ENCODE data around the gene REPIN1.

REPIN1 gene

DNA sequence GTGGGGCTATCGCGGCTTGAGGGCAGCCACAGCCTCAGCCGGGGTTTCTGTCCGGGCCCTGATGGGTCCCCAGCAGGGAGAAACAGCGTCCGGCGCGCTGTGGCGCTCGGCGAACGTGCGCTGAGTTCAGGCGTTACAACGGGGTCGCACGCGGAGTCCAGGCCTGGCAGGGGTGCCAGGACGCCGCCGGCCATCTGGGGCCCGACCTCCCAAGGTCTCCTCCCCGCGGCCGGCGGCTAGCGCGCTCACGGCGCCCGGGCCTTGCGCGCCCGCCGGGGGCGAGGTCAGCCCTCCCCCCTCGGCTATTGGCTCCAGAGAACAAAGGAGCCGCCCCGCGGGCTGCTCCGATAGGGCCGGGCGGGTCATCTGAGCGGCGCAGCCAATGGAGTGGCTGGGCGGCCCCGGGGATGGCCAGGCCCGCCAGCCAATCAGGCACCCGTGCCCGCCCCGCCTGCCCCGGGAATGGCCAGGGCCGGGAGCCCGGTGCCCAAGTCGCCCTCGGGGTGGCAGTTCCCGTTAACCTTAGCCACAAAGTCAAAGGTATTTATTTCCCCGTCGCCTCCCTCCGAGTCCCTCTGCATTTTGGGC lies 10.3 kb downstream of the REPIN1 start, which contains the start of gene ZNF775:
Gene ZNF775, plus strand, starts transcription at position 478 of the 588 bp plus-strand sequence. CDS start 9,141 bp downstream, outside the sequence.
- no peak within 1 kb of the TSS for H3K23ac ChIP-seq (ENCODE audit: low read length)
- peak within 1 kb of the TSS; percentile 92 for H4K8ac ChIP-seq (ENCODE audit: low read depth, low read length)
- H2AFZ ChIP-seq (ENCODE audit: insufficient read depth, low read length, poor library complexity), result peak within 1 kb of the TSS; percentile 80
- H2BK12ac ChIP-seq (ENCODE audit: low read length), result peak within 1 kb of the TSS; percentile 74
- H4K91ac ChIP-seq (ENCODE audit: low read depth, low read length), result peak within 1 kb of the TSS; percentile 99
- peak within 1 kb of the TSS; percentile 87 for H3K4me3 ChIP-seq (ENCODE audit: low read depth, low read length)
- H3K36me3 ChIP-seq (ENCODE audit: control insufficient read depth in 1 of 2, insufficient read depth in 2 of 2, low read length in 2 of 2), result peaks cover 4 to 5% of the 10 kb centered on the region in 2 experiments
- H3K4me2 ChIP-seq (ENCODE audit: low read length), result peak within 1 kb of the TSS; percentile 74
- peak within 1 kb of the TSS; percentile 89 for H3K9ac ChIP-seq (ENCODE audit: low read length)
- peak within 1 kb of the TSS; percentile 99 for H3K18ac ChIP-seq (ENCODE audit: low read length)
- peak; percentile 97 to 98 for DNase-seq
- peaks cover 30 to 42% of the 10 kb centered on the region in 2 experiments for H3K4me1 ChIP-seq (ENCODE audit: control insufficient read depth in 1 of 2, insufficient read depth in 2 of 2, low read length in 2 of 2)
- peak within 1 kb of the TSS; percentile 88 for H4K12ac ChIP-seq (ENCODE audit: low read depth, low read length)
- WGBS (ENCODE audit: extremely low coverage, insufficient coverage, insufficient read length), result no CpG with 5 or more reads among the region's 60 CpGs
- peak within 1 kb of the TSS; percentile 98 for H3K14ac ChIP-seq (ENCODE audit: low read length)
- peak within 1 kb of the TSS; percentile 94 for H2BK5ac ChIP-seq (ENCODE audit: low read depth, low read length, poor library complexity)
- peak within 1 kb of the TSS; percentile 96 for H3K27ac ChIP-seq (ENCODE audit: low read depth, low read length)
- peak within 1 kb of the TSS; percentile 97 for H2AK5ac ChIP-seq (ENCODE audit: low read length)
- peak within 1 kb of the TSS; percentile 96 for H2BK120ac ChIP-seq (ENCODE audit: insufficient read depth, low read length, poor library complexity)
- H3K9me3 ChIP-seq (ENCODE audit: insufficient read depth, low read depth, low read length), result peaks cover 2% of the 10 kb centered on the region
- no peaks in the 10 kb centered on the region for H3K27me3 ChIP-seq (ENCODE audit: insufficient read depth, low read length)
- peak within 1 kb of the TSS; percentile 96 for H3K4ac ChIP-seq (ENCODE audit: low read depth, low read length)
- peaks cover 20% of the 10 kb centered on the region for H3K79me2 ChIP-seq (ENCODE audit: control insufficient read depth, insufficient read depth, low read length, poor library complexity)
- H3K79me1 ChIP-seq (ENCODE audit: low read length), result peaks cover 34% of the 10 kb centered on the region

- Histone ChIP-seq H3K27ac (ENCODE audit: low read depth, low read length) (peak overlapping the region; percentile 91), H3K27me3 (ENCODE audit: insufficient read depth, low read length) (no peaks in the 10 kb centered on the region), H3K4ac (ENCODE audit: low read depth, low read length) (peak overlapping the region; percentile 96), H3K9me3 (ENCODE audit: insufficient read depth, low read depth, low read length) (peaks cover 2% of the 10 kb centered on the region), H4K12ac (ENCODE audit: low read depth, low read length) (peak overlapping the region; percentile 88), H3K18ac (ENCODE audit: low read length) (peak overlapping the region; percentile 99), H3K4me1 (ENCODE audit: control insufficient read depth in 1 of 2, insufficient read depth in 2 of 2, low read length in 2 of 2) (peaks cover 33 to 45% of the 10 kb centered on the region in 2 experiments), H3K4me2 (ENCODE audit: low read length) (peak overlapping the region; percentile 74), H3K9ac (ENCODE audit: low read length) (peak overlapping the region; percentile 75), H3K14ac (ENCODE audit: low read length) (peak overlapping the region; percentile 98), H3K79me1 (ENCODE audit: low read length) (peaks cover 31% of the 10 kb centered on the region), H2AFZ (ENCODE audit: insufficient read depth, low read length, poor library complexity) (peak overlapping the region; percentile 80), H3K79me2 (ENCODE audit: control insufficient read depth, insufficient read depth, low read length, poor library complexity) (peaks cover 18% of the 10 kb centered on the region), H4K8ac (ENCODE audit: low read depth, low read length) (peak overlapping the region; percentile 92), H4K91ac (ENCODE audit: low read depth, low read length) (peak overlapping the region; percentile 99), H3K36me3 (ENCODE audit: control insufficient read depth in 1 of 2, insufficient read depth in 2 of 2, low read length in 2 of 2) (peaks cover 2 to 5% of the 10 kb centered on the region in 2 experiments), H2AK5ac (ENCODE audit: low read length) (peak overlapping the region; percentile 97), H2BK12ac (ENCODE audit: low read length) (peak overlapping the region; percentile 74), H2BK120ac (ENCODE audit: insufficient read depth, low read length, poor library complexity) (peak overlapping the region; percentile 96), H3K23ac (ENCODE audit: low read length) (no peak overlapping the region), H3K4me3 (ENCODE audit: low read depth, low read length) (peak overlapping the region; percentile 87), H2BK5ac (ENCODE audit: low read depth, low read length, poor library complexity) (peak overlapping the region; percentile 94)
- peak in 1 of 2 donors; percentile 17 for DNase-seq
- WGBS (ENCODE audit: extremely low coverage, insufficient coverage, insufficient read length), result no CpG with 5 or more reads among the region's 52 CpGs
These were observed 11.1 kb downstream of the REPIN1 start for GRCh38 chr7:150379441-150380379.

DNA sequence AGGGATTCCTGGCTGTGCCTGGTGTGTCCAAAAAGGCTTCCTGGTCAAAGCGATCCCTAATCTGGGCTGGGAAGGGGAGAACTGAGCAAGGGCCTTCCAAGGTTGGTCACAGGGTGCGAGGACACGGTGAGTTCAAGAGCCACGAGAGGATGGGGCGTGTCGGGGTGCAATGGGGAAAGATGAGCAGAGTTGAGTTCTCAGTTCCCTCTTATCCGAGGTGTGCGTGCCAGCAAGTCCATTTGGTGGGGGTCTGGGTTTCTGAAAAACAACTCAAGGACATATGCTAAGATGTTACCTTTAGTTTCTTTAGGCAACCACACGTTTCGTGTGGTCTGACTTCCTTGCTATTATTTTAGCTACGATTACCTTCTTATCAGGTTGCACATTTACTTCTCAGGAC lies 11.8 kb downstream of the REPIN1 start:
- peak overlapping the region; percentile 8 for H3K14ac ChIP-seq (ENCODE audit: low read length)
- H3K18ac ChIP-seq (ENCODE audit: low read length), result peak overlapping the region; percentile 26
- no CpG with 5 or more reads among the region's 11 CpGs for WGBS (ENCODE audit: extremely low coverage, insufficient coverage, insufficient read length)

GRCh38 chr7:150381096-150381495 lies 12.5 kb downstream of the REPIN1 start:
- Histone ChIP-seq H3K4me3 (ENCODE audit: low read depth, low read length) (no peak overlapping the region), H4K8ac (ENCODE audit: low read depth, low read length) (no peak overlapping the region), H3K9me3 (ENCODE audit: insufficient read depth, low read depth, low read length) (peaks cover 2% of the 10 kb centered on the region), H3K9ac (ENCODE audit: low read length) (no peak overlapping the region), H2BK120ac (ENCODE audit: insufficient read depth, low read length, poor library complexity) (no peak overlapping the region), H3K4me1 (ENCODE audit: control insufficient read depth in 1 of 2, insufficient read depth in 2 of 2, low read length in 2 of 2) (peaks cover 33 to 42% of the 10 kb centered on the region in 2 experiments), H3K27ac (ENCODE audit: low read depth, low read length) (no peak overlapping the region), H3K4ac (ENCODE audit: low read depth, low read length) (peak overlapping the region; percentile 57), H2AK5ac (ENCODE audit: low read length) (peak overlapping the region; percentile 4), H2BK12ac (ENCODE audit: low read length) (no peak overlapping the region), H2BK5ac (ENCODE audit: low read depth, low read length, poor library complexity) (no peak overlapping the region), H2AFZ (ENCODE audit: insufficient read depth, low read length, poor library complexity) (no peak overlapping the region), H3K23ac (ENCODE audit: low read length) (no peak overlapping the region), H3K18ac (ENCODE audit: low read length) (peak overlapping the region; percentile 68), H3K36me3 (ENCODE audit: control insufficient read depth in 1 of 2, insufficient read depth in 2 of 2, low read length in 2 of 2) (peaks cover 2 to 7% of the 10 kb centered on the region in 2 experiments), H3K27me3 (ENCODE audit: insufficient read depth, low read length) (no peaks in the 10 kb centered on the region), H4K12ac (ENCODE audit: low read depth, low read length) (no peak overlapping the region), H3K4me2 (ENCODE audit: low read length) (no peak overlapping the region), H3K79me1 (ENCODE audit: low read length) (peaks cover 30% of the 10 kb centered on the region), H4K91ac (ENCODE audit: low read depth, low read length) (peak overlapping the region; percentile 12), H3K14ac (ENCODE audit: low read length) (no peak overlapping the region), H3K79me2 (ENCODE audit: control insufficient read depth, insufficient read depth, low read length, poor library complexity) (peaks cover 18% of the 10 kb centered on the region)
- WGBS (ENCODE audit: extremely low coverage, insufficient coverage, insufficient read length), result no CpG with 5 or more reads among the region's 9 CpGs
- DNase-seq, result no peak

More for the DNA sequence above, 11.8 kb downstream of the REPIN1 start:
- H3K4me1 ChIP-seq (ENCODE audit: control insufficient read depth in 1 of 2, insufficient read depth in 2 of 2, low read length in 2 of 2), result peaks cover 35 to 47% of the 10 kb centered on the region in 2 experiments
- H4K91ac ChIP-seq (ENCODE audit: low read depth, low read length), result no peak overlapping the region
- peaks cover 18% of the 10 kb centered on the region for H3K79me2 ChIP-seq (ENCODE audit: control insufficient read depth, insufficient read depth, low read length, poor library complexity)
- no peak overlapping the region for H2BK12ac ChIP-seq (ENCODE audit: low read length)
- no peak overlapping the region for H3K23ac ChIP-seq (ENCODE audit: low read length)
- H2AFZ ChIP-seq (ENCODE audit: insufficient read depth, low read length, poor library complexity), result no peak overlapping the region
- H2AK5ac ChIP-seq (ENCODE audit: low read length), result no peak overlapping the region
- H3K9ac ChIP-seq (ENCODE audit: low read length), result no peak overlapping the region
- H4K8ac ChIP-seq (ENCODE audit: low read depth, low read length), result no peak overlapping the region
- no peak overlapping the region for H4K12ac ChIP-seq (ENCODE audit: low read depth, low read length)
- no peak overlapping the region for H2BK120ac ChIP-seq (ENCODE audit: insufficient read depth, low read length, poor library complexity)
- peaks cover 31% of the 10 kb centered on the region for H3K79me1 ChIP-seq (ENCODE audit: low read length)
- no peak for DNase-seq
- H3K36me3 ChIP-seq (ENCODE audit: control insufficient read depth in 1 of 2, insufficient read depth in 2 of 2, low read length in 2 of 2), result peaks cover 2 to 5% of the 10 kb centered on the region in 2 experiments
- no peak overlapping the region for H3K4me3 ChIP-seq (ENCODE audit: low read depth, low read length)
- H3K4ac ChIP-seq (ENCODE audit: low read depth, low read length), result peak overlapping the region; percentile 6
- H2BK5ac ChIP-seq (ENCODE audit: low read depth, low read length, poor library complexity), result no peak overlapping the region
- H3K27me3 ChIP-seq (ENCODE audit: insufficient read depth, low read length), result no peaks in the 10 kb centered on the region
- H3K4me2 ChIP-seq (ENCODE audit: low read length), result peak overlapping the region; percentile 74
- no peak overlapping the region for H3K27ac ChIP-seq (ENCODE audit: low read depth, low read length)
- peaks cover 2% of the 10 kb centered on the region for H3K9me3 ChIP-seq (ENCODE audit: insufficient read depth, low read depth, low read length)
